ENCODE measurements around the gene ANKS1B.

GRCh38 chr12:99834710-99835109 is 150.0 kb downstream of the ANKS1B start:
- TF ChIP-seq CTCF (IDR thresholded peaks at IDR 0.05) (no peak), POLR2A (IDR thresholded peaks at IDR 0.05) (no peak), POLR2AphosphoS5 (IDR thresholded peaks at IDR 0.05) (no peak)

Measured in suprapubic skin (tissue), 4 donors.